CD8-positive, alpha-beta memory T cell (primary cell): ENCODE measurements around the gene SYAP1. TPM values are rescaled to one million over a fixed set of nuclear protein-coding genes. Genes with fewer than 3 reads are reported as not detected.

Source experiments
- CTCF ChIA-PET: fragments of 350-600 bp; sonication (Branson Sonifier 250); formaldehyde crosslinking; loops from one replicate; lab custom pipeline; 2021; ENCODE audit warnings: antibody characterized with exemption; lab: Charles Lee
- POLR2A ChIA-PET: fragments of 350-600 bp; sonication (Branson Sonifier 250); formaldehyde crosslinking; loops from one replicate; lab custom pipeline; 2021; ENCODE audit warnings: antibody characterized with exemption; lab: Charles Lee
- DNase-seq, 5 donors: peaks; one replicate each; pipeline versions ENCODE4 v3.0.0 to v3.0.0-alpha.2; 2020 to 2022; ENCODE audit warnings: mixed read lengths in 1 of 5
- H3K27ac ChIP-seq: one replicate; pipeline ENCODE4 v1.7.0; 2013; ENCODE audit warnings: low read depth, mild to moderate bottlenecking, low read length, moderate library complexity
- H3K27me3 ChIP-seq: 2 replicates; pipeline ENCODE4 v1.7.0; 2013; ENCODE audit warnings: low read length, mild to moderate bottlenecking; ENCODE audit not compliant: insufficient read depth, poor library complexity, severe bottlenecking
- H3K36me3 ChIP-seq: 2 replicates; pipeline ENCODE4 v1.7.0; 2013; ENCODE audit warnings: mild to moderate bottlenecking, low read length, moderate library complexity; ENCODE audit not compliant: insufficient read depth
- H3K4me1 ChIP-seq: 2 replicates; pipeline ENCODE4 v1.7.0; 2013; ENCODE audit warnings: mild to moderate bottlenecking, low read length, moderate library complexity; ENCODE audit not compliant: insufficient read depth
- H3K4me3 ChIP-seq: 2 replicates; pipeline ENCODE4 v1.7.0; 2013; ENCODE audit warnings: mild to moderate bottlenecking, low read length
- H3K9me3 ChIP-seq: 2 replicates; pipeline ENCODE4 v1.7.0; 2013; ENCODE audit warnings: mild to moderate bottlenecking, low read length
- H3K27ac Mint-ChIP-seq, 8 donors: one replicate each; pipeline ENCODE4 v1.8.0; 2020 to 2021; ENCODE audit warnings: mixed read lengths in 8 of 8, mild to moderate bottlenecking in 6 of 8, inconsistent platforms in 3 of 8, moderate library complexity in 3 of 8
- H3K27me3 Mint-ChIP-seq, 2 donors: one replicate each; pipeline ENCODE4 v1.8.0; 2020 to 2021; ENCODE audit warnings: mixed read lengths in 2 of 2, mild to moderate bottlenecking in 1 of 2, moderate library complexity in 1 of 2
- H3K36me3 Mint-ChIP-seq, 3 donors: one replicate each; pipeline ENCODE4 v1.8.0; 2020 to 2021; ENCODE audit warnings: mixed read lengths in 3 of 3, inconsistent platforms in 1 of 3, mild to moderate bottlenecking in 1 of 3
- H3K4me1 Mint-ChIP-seq, 3 donors: one replicate each; pipeline ENCODE4 v1.8.0; 2020 to 2021; ENCODE audit warnings: mixed read lengths in 3 of 3, inconsistent platforms in 1 of 3, mild to moderate bottlenecking in 1 of 3
- H3K4me3 Mint-ChIP-seq, 7 donors: one replicate each; pipeline ENCODE4 v1.8.0; 2020 to 2021; ENCODE audit warnings: mixed read lengths in 7 of 7, mild to moderate bottlenecking in 6 of 7, moderate library complexity in 4 of 7, inconsistent platforms in 2 of 7
- H3K9me3 Mint-ChIP-seq, 5 donors: one replicate each; pipeline ENCODE4 v1.8.0; 2020 to 2022; ENCODE audit warnings: mixed read lengths in 5 of 5, mild to moderate bottlenecking in 3 of 5, moderate library complexity in 2 of 5, inconsistent platforms in 1 of 5
- polyA plus RNA-seq: library from polyadenylated mRNA; unstranded; fragments of 300-500 nt; fragmentation: Illumina TruSeq; gene quantifications from one replicate; pipeline ENCODE4 v1.2.3, GENCODE V29; 2021
- total RNA-seq, 2 experiments: library from RNA; stranded (reverse); gene quantifications; one replicate each; pipeline ENCODE4 v1.2.3, GENCODE V29; 2021

The SYAP1 gene
- total RNA-seq (10 to 100 TPM; 18.9 to 22.6 TPM), polyA plus RNA-seq (22.6 TPM)

- H3K4me1 ChIP-seq = peaks cover 4% of the 10 kb centered on the region
- peaks cover 0 to 19% (median 4%) of the 10 kb centered on the region in 3 donors for H3K36me3 Mint-ChIP-seq
- ChIA-PET CTCF (interaction anchor here (1.0 kb wide), 1 partner anchor 163 kb away, joined by 3 read pairs; no protein-coding TSS in a partner anchor), POLR2A (interaction anchor here (0.6 to 0.8 kb wide), 2 partner anchors 32 to 66 kb away, joined by 3 read pairs; no protein-coding TSS in a partner anchor)
- H3K27ac ChIP-seq = peak within 1 kb of the TSS; percentile 98
- H3K4me3 Mint-ChIP-seq = peak within 1 kb of the TSS; percentile 88 to 97 (median 94)
- peak within 1 kb of the TSS; percentile 79 for H3K4me3 ChIP-seq
- peak; percentile 88 to 99 (median 94) for DNase-seq
- H3K36me3 ChIP-seq = no peaks in the 10 kb centered on the region
- H3K4me1 Mint-ChIP-seq = peaks cover 36 to 54% (median 48%) of the 10 kb centered on the region in 3 donors
- H3K9me3 Mint-ChIP-seq = peaks cover 0 to 6% (median 0%) of the 10 kb centered on the region in 5 donors
- H3K9me3 ChIP-seq = no peaks in the 10 kb centered on the region
- peak within 1 kb of the TSS; percentile 96 to 100 (median 99) for H3K27ac Mint-ChIP-seq
- no peaks in the 10 kb centered on the region for H3K27me3 ChIP-seq
- peaks cover 0 to 4% of the 10 kb centered on the region in 2 donors for H3K27me3 Mint-ChIP-seq
Observed at GRCh38 chrX:16719334-16720084, at the start of gene SYAP1. Gene SYAP1 (plus strand): TSS chrX:16719612. CDS start chrX:16719725, 113 bp downstream.

DNA sequence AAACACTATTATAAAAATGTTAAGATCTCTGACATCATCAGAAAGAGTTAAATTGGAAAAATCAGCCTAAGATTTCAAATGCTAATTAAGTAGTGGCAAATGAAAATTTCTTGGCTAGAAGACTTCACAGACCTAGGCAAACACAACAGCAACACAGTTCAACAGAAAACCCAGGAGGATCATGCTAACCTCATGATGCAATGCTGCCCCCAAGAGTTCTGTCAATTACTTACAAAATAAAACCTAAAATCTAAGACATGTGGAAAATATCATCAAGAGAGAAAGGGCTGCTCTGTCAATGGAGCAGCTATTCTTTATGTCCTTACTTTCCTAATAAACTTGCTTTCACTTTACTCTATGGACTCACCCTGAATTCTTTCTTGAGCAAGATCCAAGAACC, 48.4 kb upstream of the SYAP1 start:
- Histone ChIP-seq H3K4me3 (no peak overlapping the region), H3K9me3 (no peaks in the 10 kb centered on the region), H3K4me1 (no peaks in the 10 kb centered on the region), H3K27ac (no peak overlapping the region), H3K36me3 (no peaks in the 10 kb centered on the region), H3K27me3 (no peaks in the 10 kb centered on the region)
- Mint-ChIP-seq H3K36me3 (peaks cover 0 to 33% (median 5%) of the 10 kb centered on the region in 3 donors), H3K9me3 (no peaks in the 10 kb centered on the region), H3K27ac (no peak overlapping the region), H3K27me3 (no peaks in the 10 kb centered on the region), H3K4me1 (no peaks in the 10 kb centered on the region), H3K4me3 (no peak overlapping the region)
- ChIA-PET POLR2A (no interaction called here), CTCF (interaction anchor here (0.6 kb wide), 1 partner anchor 22 kb away, joined by 4 read pairs; no protein-coding TSS in a partner anchor)
- peak in 2 of 5 donors; percentile 8 to 27 for DNase-seq

DNA sequence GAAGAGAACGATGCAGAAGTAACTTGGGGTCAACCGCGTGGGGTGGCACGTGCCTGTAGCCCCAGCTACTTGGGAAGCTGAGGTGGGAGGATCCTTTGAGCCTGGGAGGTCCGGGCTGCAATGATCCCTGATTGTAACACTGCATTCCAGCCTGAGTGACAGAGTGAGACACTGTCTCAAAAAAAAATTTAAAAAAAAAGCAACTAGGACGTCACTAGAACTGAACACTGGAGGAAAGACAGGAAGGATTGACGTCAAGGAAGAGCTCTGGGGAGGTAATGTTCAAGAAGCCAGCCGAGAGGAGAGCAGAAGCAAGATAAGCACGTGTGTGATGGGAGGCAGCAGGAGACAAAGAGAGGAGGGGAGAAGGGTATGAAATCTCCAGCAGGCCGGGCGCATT, 40.7 kb upstream of the SYAP1 start:
- H3K4me3 ChIP-seq = no peak overlapping the region
- Mint-ChIP-seq H3K9me3 (no peaks in the 10 kb centered on the region), H3K4me1 (no peaks in the 10 kb centered on the region), H3K27me3 (peaks cover 0 to 7% of the 10 kb centered on the region in 2 donors), H3K27ac (no peak overlapping the region), H3K36me3 (peaks cover 0 to 44% (median 3%) of the 10 kb centered on the region in 3 donors), H3K4me3 (no peak overlapping the region)
- no peaks in the 10 kb centered on the region for H3K36me3 ChIP-seq
- H3K4me1 ChIP-seq = no peaks in the 10 kb centered on the region
- CTCF ChIA-PET = no interaction called here
- H3K9me3 ChIP-seq = no peaks in the 10 kb centered on the region
- DNase-seq = no peak
- H3K27ac ChIP-seq = no peak overlapping the region
- POLR2A ChIA-PET = no interaction called here
- H3K27me3 ChIP-seq = no peaks in the 10 kb centered on the region

DNA sequence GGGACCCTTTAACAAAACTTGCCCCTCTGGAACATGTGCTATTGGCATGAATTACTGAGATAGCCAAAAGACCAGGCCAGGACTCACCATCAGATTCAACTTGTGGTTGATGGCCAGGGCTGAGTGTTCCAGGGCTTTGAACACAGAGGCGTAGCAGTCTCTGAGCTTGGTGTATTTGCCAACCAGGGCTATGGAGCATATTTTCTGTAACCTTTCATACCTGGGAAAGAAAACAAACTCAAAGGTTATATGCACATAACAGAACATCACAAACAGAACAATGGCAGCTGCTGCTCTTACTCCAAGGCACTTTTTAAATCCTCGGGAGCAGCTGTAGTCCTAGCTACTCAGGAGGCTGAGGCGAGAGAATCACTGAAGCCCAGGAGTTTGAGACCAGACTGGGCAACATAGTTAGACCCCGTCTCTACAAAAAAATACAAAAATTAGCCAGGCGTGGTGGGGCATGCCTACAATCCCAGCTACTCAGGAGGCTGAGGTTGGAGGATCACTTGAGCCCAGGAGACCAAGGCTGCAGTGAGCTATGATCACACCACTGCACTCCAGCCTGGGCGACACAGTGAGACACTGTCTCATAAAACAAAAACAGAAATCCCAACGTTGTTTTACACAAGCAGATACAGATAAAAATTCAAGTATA, 36.3 kb upstream of the SYAP1 start:
- Mint-ChIP-seq H3K27ac (no peak overlapping the region), H3K36me3 (peaks cover 0 to 42% (median 0%) of the 10 kb centered on the region in 3 donors), H3K9me3 (no peaks in the 10 kb centered on the region), H3K27me3 (peaks cover 0 to 8% of the 10 kb centered on the region in 2 donors), H3K4me1 (no peaks in the 10 kb centered on the region), H3K4me3 (no peak overlapping the region)
- H3K9me3 ChIP-seq = no peaks in the 10 kb centered on the region
- ChIA-PET POLR2A (no interaction called here), CTCF (no interaction called here)
- H3K27me3 ChIP-seq = no peaks in the 10 kb centered on the region
- no peak overlapping the region for H3K27ac ChIP-seq
- H3K4me3 ChIP-seq = no peak overlapping the region
- H3K4me1 ChIP-seq = no peaks in the 10 kb centered on the region
- H3K36me3 ChIP-seq = no peaks in the 10 kb centered on the region
- DNase-seq = no peak

DNA sequence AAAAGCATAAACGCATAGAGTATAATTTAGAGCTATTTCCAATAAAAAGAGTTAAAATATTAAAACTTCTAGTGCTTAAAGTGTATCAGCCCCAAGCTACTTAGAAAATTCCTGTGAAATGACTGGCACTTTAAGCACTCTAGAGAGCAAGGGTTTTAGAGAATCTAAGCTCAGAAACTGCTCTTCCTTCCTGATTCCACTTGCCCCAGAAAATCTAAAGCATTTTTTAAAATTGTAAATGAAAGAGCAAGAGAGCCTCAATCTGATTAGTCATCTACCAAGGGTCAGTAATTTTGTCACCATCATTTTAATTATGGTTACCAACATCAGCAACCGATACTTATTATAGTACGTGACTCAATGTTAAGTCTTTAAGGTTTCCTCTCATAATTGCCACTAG, 31.9 kb upstream of the SYAP1 start:
- POLR2A ChIA-PET = interaction anchor here (0.6 kb wide), 1 partner anchor 32 kb away, joined by 3 read pairs; the partner anchor contains the start of gene SYAP1
- Histone ChIP-seq H3K4me3 (no peak overlapping the region), H3K36me3 (no peaks in the 10 kb centered on the region), H3K4me1 (no peaks in the 10 kb centered on the region), H3K27ac (no peak overlapping the region), H3K9me3 (no peaks in the 10 kb centered on the region), H3K27me3 (no peaks in the 10 kb centered on the region)
- H3K4me3 Mint-ChIP-seq = no peak overlapping the region
- no peak overlapping the region for H3K27ac Mint-ChIP-seq
- H3K27me3 Mint-ChIP-seq = peaks cover 0 to 3% of the 10 kb centered on the region in 2 donors
- no peak for DNase-seq
- H3K9me3 Mint-ChIP-seq = no peaks in the 10 kb centered on the region
- H3K4me1 Mint-ChIP-seq = no peaks in the 10 kb centered on the region
- CTCF ChIA-PET = no interaction called here
- peaks cover 0 to 43% (median 4%) of the 10 kb centered on the region in 3 donors for H3K36me3 Mint-ChIP-seq

GRCh38 chrX:16695079-16695676, 24.2 kb upstream of the SYAP1 start:
- POLR2A ChIA-PET = no interaction called here
- peak; percentile 30 to 53 (median 42) for DNase-seq
- Mint-ChIP-seq H3K4me3 (no peak overlapping the region), H3K4me1 (peaks cover 0 to 2% (median 0%) of the 10 kb centered on the region in 3 donors), H3K9me3 (no peaks in the 10 kb centered on the region), H3K27me3 (peaks cover 0 to 4% of the 10 kb centered on the region in 2 donors), H3K36me3 (peaks cover 0 to 35% (median 3%) of the 10 kb centered on the region in 3 donors), H3K27ac (no peak overlapping the region)
- CTCF ChIA-PET = interaction anchor here (1.4 to 1.6 kb wide), 2 partner anchors 14 to 1196 kb away, joined by 3 read pairs; no protein-coding TSS in a partner anchor
- H3K4me3 ChIP-seq = no peak overlapping the region
- H3K27me3 ChIP-seq = no peaks in the 10 kb centered on the region
- no peaks in the 10 kb centered on the region for H3K4me1 ChIP-seq
- no peak overlapping the region for H3K27ac ChIP-seq
- no peaks in the 10 kb centered on the region for H3K9me3 ChIP-seq
- H3K36me3 ChIP-seq = no peaks in the 10 kb centered on the region

- H3K36me3 Mint-ChIP-seq = peaks cover 0 to 21% (median 0%) of the 10 kb centered on the region in 3 donors
- peaks cover 0 to 4% of the 10 kb centered on the region in 2 donors for H3K27me3 Mint-ChIP-seq
- ChIA-PET CTCF (no interaction called here), POLR2A (no interaction called here)
- H3K27me3 ChIP-seq = no peaks in the 10 kb centered on the region
- no peaks in the 10 kb centered on the region for H3K9me3 Mint-ChIP-seq
- no peak overlapping the region for H3K4me3 ChIP-seq
- H3K27ac Mint-ChIP-seq = peak overlapping the region in 1 of 8 donors; percentile 46
- no peaks in the 10 kb centered on the region for H3K9me3 ChIP-seq
- no peaks in the 10 kb centered on the region for H3K36me3 ChIP-seq
- peaks cover 0 to 2% (median 0%) of the 10 kb centered on the region in 3 donors for H3K4me1 Mint-ChIP-seq
- no peak for DNase-seq
- H3K27ac ChIP-seq = no peak overlapping the region
- H3K4me1 ChIP-seq = no peaks in the 10 kb centered on the region
- no peak overlapping the region for H3K4me3 Mint-ChIP-seq
Observed at GRCh38 chrX:16696956-16697355, 22.5 kb upstream of the SYAP1 start.
